NCI-H1417 treated with DMSO at 0.1 percent for 48 hours (cell line): Measurements from ENCODE around the gene TXN2.
"Not testable (repeated sequence)": the region's sequence is repeated elsewhere in the genome, so short reads cannot be mapped to it uniquely, and the experiment has no call there.

ENCODE experiments used
- DNase-seq: peaks from one replicate; lab custom pipeline; 2025; lab: John Stamatoyannopoulos, UW

The TXN2 gene, protein sequence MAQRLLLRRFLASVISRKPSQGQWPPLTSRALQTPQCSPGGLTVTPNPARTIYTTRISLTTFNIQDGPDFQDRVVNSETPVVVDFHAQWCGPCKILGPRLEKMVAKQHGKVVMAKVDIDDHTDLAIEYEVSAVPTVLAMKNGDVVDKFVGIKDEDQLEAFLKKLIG

DNA sequence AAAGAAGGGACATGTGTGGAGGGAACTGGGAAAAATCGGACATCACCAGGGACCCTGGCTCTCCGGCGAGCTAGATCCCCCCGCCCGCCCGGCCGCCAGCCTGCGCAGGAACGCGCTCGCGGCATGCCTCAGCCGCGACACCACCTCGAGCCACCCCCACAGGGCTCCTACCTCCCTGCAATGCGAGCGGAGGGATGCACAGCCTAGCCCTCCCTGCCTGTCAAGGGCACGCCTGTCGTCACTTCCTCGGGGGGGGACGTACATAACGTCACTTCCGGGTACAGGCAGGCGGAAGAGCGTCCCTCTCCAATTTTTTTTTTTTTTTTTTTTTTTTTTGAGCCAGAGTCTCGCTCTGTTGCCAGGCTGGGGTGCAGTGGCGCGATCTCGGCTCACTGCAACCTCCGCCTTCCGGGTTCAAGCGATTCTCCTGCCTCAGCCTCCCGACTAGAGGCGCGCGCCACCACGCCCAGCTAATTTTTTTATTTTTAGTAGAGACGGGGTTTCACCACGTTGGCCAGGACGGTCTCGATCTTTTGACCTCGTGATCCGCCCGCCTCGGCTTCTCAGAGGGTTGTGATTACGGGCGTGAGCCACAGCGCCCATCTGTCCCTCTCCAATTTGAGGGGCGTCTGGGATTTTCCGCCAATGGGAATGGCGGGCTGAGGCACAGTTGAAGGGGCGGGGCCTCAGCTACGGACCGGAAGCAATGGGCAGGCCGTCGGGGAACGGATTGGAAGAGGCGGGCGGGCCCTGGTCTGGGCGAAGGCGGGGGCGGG is at the start of gene TXN2:
TXN2 (minus strand) TSS at position 248 of the 776 bp plus-strand sequence. CDS start 803 bp downstream, outside the sequence.
- peak; percentile 65 for DNase-seq

- DNase-seq = peak; percentile 88
Measured at GRCh38 chr22:36528795-36529751, 47.6 kb upstream of the TXN2 start, which contains the start of gene EIF3D. TSS of gene EIF3D (minus strand) at chr22:36529166. CDS start at chr22:36526121, 3,045 bp downstream.

- no peak for DNase-seq
Measured at GRCh38 chr22:36528341-36528740, 46.9 kb upstream of the TXN2 start.

DNA sequence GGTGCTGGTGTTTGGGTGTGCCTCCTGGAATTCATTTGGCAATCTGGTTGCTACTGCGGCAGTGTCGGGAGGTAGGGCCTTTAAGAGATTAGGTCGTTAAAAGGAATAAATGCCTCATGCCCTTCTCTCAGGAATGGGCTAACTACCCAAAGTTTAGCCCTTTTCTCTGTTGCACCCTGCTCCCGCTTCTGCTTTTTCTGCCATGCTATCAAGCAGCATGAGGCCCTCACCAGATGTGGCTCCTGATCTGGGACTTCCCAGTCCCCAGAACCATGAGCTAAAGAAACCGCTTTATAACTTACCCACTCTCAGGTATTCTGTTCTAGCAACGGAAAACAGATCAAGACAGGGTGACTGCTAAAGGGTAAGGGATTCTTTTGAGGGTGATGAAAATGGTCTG is 41.2 kb upstream of the TXN2 start:
- DNase-seq = no peak

DNA sequence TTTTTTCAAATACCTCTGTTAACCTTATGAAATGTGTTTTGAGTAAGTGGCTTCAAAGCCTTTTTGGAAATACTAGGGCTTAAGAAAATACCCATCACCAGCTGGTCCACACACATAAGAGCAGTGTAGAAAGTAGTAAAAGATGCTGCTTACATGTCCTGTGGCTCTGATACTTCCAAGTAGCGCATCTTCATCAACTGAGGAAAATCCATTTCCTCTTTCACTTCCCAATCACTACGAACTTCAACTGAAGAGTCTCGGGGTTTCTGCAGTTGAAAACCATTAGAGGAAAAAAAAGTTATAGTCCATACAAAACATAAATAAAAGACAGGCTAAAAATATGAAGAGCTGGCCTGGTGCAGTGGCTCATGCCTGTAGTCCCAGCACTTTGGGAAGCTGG is 39.0 kb upstream of the TXN2 start:
- no peak for DNase-seq

DNA sequence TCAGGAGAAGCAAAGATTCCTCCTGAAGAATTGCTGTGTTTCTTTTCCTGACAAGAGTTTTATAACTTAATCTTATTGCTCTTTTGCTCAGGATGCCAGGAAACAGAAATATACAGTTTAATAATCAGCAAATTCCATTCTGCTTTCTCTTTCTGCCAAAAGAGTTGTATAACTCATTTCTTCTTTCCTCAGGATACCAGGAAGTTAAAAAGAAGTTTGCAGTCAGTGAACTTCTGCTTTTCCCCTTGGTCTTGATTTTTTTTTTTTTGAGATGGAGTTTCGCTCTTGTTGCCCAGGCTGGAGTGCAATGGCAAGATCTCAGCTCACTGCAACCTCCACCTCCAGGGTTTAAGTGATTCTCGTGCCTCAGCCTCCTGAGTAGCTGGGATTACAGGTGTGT is 38.5 kb upstream of the TXN2 start:
- DNase-seq = not testable (repeated sequence)

GRCh38 chr22:36514766-36515165 is 33.3 kb upstream of the TXN2 start:
- no peak for DNase-seq

- no peak for DNase-seq
Measured at GRCh38 chr22:36512991-36513390, 31.6 kb upstream of the TXN2 start.

GRCh38 chr22:36512333-36512732 is 30.9 kb upstream of the TXN2 start:
- DNase-seq = no peak

- no peak for DNase-seq
Measured at GRCh38 chr22:36510966-36511881, 29.8 kb upstream of the TXN2 start.

- no peak for DNase-seq
Measured at GRCh38 chr22:36510384-36510783, 28.9 kb upstream of the TXN2 start.

DNA sequence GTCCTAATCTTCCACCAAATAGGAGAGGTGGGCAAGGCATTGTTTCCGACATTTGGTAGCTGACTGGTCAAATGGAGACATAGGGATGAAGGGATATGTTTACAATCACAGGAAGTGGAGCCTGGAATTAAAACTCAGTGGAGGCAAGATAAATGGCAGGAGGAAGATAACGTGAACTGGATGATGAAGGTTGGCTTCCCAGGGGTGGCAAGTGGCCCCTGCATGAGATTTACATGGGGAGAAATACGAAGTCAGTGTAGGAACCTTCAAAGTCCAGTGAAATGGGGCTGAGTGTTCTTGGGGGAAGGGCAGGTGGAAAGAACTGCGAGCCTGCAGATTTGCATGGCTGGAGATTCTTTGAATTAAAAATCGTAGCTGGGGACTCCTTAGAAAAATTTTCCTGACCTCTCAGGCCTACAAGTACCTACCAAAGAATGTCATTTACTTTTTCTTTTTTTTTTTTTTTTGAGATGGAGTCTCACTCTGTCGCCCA is 26.1 kb upstream of the TXN2 start:
- no peak for DNase-seq

GRCh38 chr22:36506637-36507517 is 25.4 kb upstream of the TXN2 start, which contains the start of gene FOXRED2:
TSS of gene FOXRED2 (minus strand) at chr22:36507040. CDS start at chr22:36506422, 618 bp downstream.
- peak; percentile 32 for DNase-seq

DNA sequence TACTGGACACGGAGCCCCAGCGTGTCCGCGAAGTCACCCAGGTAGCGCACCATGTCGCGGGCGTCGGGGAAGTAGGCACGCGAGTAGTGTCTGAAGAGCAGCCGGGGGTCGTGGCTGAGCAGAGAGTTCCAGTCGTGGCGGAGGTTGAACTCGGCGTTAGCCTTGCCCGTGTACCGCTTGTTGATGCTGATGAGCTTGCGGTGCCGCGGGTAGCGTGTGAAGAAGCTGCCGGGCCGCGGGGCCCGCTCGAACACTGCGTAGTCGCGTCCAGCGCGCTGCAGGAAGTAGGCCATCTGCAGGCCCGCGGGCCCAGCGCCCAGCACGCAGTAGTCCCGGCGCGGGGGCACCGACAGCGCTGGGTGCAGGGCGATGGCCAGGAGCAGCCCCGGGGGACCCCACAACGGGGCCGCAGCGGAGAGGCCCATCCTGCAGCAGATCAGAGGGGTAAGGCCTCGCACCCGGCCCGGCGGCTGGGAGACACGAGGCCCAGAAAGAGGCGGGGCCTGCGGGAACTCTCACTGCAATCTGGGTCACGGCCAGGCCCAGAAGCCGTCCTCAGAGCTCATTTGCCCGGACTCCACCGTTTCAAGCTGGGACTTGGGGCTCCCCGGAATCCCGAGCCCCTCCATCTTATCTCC is 24.7 kb upstream of the TXN2 start:
- DNase-seq = no peak

DNA sequence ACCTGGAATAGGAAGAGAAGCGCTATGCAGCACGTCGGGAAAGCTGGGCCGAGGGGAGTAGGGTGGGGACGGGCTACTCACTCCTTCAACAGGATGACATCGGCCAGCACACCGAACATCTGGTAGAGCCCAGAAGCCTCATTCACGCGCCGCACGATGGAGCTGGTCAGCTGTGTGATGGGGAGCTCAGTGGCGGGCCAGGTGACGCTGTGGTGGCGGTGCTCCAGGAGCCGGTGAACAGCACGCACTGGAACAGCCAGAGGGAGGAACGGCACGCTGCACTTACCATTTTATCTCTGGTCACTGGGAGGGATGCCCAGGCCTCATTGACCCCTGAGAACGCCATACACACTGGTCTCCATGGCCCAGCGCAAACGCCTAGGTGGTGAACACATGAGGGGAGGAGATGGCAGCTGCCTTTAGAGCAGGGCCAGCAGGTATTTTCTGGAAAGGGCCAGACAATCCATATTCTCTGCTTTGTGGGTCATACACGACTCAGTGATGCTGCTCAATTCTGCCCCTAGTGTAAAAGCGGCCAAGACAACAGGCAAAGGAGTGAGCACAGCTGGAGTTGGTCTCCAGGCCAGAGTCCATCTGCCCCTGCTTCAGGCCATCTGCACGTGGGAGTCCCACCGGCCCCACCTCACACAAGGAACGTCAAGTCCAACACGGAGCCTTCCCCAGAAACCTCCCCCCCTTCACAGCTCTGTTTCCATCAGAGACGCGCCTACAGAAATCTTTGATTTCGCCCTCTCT is 16.6 kb upstream of the TXN2 start:
- no peak for DNase-seq

DNA sequence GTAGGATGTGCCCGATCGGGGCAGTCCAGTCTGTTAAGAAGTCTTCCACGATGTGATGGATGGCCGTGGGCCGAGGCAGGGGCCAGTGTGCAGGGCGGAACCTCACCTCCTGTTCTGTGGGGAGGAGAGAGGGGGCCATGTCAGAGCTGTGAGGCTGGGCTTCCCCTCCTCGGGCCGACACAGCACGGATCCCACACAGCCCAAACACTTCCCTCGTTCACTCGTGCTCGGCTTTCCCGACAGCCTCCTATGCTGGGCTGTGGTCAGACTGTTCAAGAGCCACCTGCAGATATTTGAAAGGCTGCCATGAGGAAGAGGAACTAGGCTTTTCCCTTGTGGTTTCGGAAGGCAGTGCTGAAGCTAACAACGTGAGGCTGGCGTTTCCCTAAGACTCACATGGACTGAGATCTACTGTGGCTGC is 12.3 kb upstream of the TXN2 start:
- DNase-seq = no peak

GRCh38 chr22:36492109-36492508 is 10.7 kb upstream of the TXN2 start:
- DNase-seq = no peak

- DNase-seq = no peak
Measured at GRCh38 chr22:36491155-36491554, 9.7 kb upstream of the TXN2 start.
